DOHH2 (cell line): Measurements from ENCODE around the gene NOP16.

Experiments
- CTCF ChIP-seq: fragments of 200-600 bp; sonication (generic); IDR thresholded peaks from one replicate; pipeline ENCODE4 v1.5.1; 2014; ENCODE audit warnings: antibody characterized with exemption, mild to moderate bottlenecking, low read depth, low read length; ENCODE audit not compliant: poor library complexity, severe bottlenecking
- EZH2phosphoT487 ChIP-seq: fragments of 200-600 bp; sonication (generic); IDR thresholded peaks from 2 replicates; pipeline ENCODE4 v1.6.1; 2017; ENCODE audit warnings: borderline replicate concordance, mild to moderate bottlenecking, antibody characterized with exemption, low read length, moderate library complexity, mixed read lengths

DNA sequence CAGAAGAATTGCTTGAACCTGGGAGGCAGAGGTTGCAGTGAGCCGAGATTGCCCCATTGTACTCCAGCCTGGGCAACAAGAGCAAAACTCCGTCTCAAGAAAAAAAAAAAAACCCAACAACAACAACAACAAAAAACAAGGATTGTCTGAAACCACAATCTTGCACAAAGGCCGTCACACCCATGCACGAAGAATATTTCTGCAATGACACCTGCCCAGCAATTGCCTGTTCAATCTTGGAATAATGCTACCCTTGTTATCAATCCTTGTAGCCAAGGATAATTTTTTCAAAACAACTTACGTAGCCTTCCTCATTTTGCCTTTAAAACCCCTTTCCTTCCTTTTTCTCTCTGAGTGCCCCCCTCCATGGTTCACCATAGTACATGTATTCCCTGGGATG lies 31.7 kb upstream of the NOP16 start:
- no peak for TF ChIP-seq CTCF
- TF ChIP-seq EZH2phosphoT487, result no peak
